Activated effector memory CD4-positive, alpha-beta T cell treated with Interleukin-2 at 50 U/mL for 16 hours (primary cell): ENCODE results near the gene BRD4.
A peak's percentile ranks its signal among the peaks of the same experiment; 100 is the strongest.
"Not testable (repeated sequence)": the region's sequence is repeated elsewhere in the genome, so short reads cannot be mapped to it uniquely, and the experiment has no call there.

Source experiments
- DNase-seq: peaks from one replicate; pipeline ENCODE4 v3.0.0-alpha.2; 2020

Gene BRD4

GRCh38 chr19:15358918-15359317 is 26.6 kb upstream of the BRD4 start:
- no peak for DNase-seq

- DNase-seq = no peak
Observed at GRCh38 chr19:15357906-15358305, 25.6 kb upstream of the BRD4 start.

- DNase-seq = no peak
Observed at GRCh38 chr19:15354566-15355296, 22.4 kb upstream of the BRD4 start.

- DNase-seq = no peak
Observed at GRCh38 chr19:15353908-15354307, 21.6 kb upstream of the BRD4 start.

GRCh38 chr19:15352535-15352934 is 20.2 kb upstream of the BRD4 start:
- not testable (repeated sequence) for DNase-seq

GRCh38 chr19:15341328-15341727 is 9.0 kb upstream of the BRD4 start:
- DNase-seq = not testable (repeated sequence)

GRCh38 chr19:15340086-15340485 is 7.7 kb upstream of the BRD4 start:
- no peak for DNase-seq

- no peak for DNase-seq
Observed at GRCh38 chr19:15337202-15337601, 4.9 kb upstream of the BRD4 start.

GRCh38 chr19:15335992-15336391 is 3.7 kb upstream of the BRD4 start:
- not testable (repeated sequence) for DNase-seq

GRCh38 chr19:15331419-15332310 is 674 bp downstream of the BRD4 start:
- peak; percentile 48 for DNase-seq

GRCh38 chr19:15330801-15331418 is 1.4 kb downstream of the BRD4 start:
- DNase-seq = no peak

GRCh38 chr19:15328312-15328711 is 4.0 kb downstream of the BRD4 start:
- DNase-seq = no peak

GRCh38 chr19:15324791-15325519 is 7.4 kb downstream of the BRD4 start:
- DNase-seq = no peak

GRCh38 chr19:15323496-15324235 is 8.7 kb downstream of the BRD4 start:
- DNase-seq = no peak

- no peak for DNase-seq
Observed at GRCh38 chr19:15321739-15322138, 10.6 kb downstream of the BRD4 start.

GRCh38 chr19:15320116-15320515 is 12.2 kb downstream of the BRD4 start:
- no peak for DNase-seq

- no peak for DNase-seq
Observed at GRCh38 chr19:15318241-15318691, 14.1 kb downstream of the BRD4 start.

GRCh38 chr19:15317392-15318071 is 14.8 kb downstream of the BRD4 start:
- no peak for DNase-seq

GRCh38 chr19:15316498-15316897 is 15.8 kb downstream of the BRD4 start:
- no peak for DNase-seq

GRCh38 chr19:15315101-15315500 is 17.2 kb downstream of the BRD4 start:
- DNase-seq = no peak

GRCh38 chr19:15313649-15314279 is 18.6 kb downstream of the BRD4 start:
- no peak for DNase-seq
